HepG2 (cell line): Measurements from ENCODE around the gene LRRC8D.

Experiments
- ATF1 ChIP-seq: IDR thresholded peaks from 2 replicates; pipeline ENCODE4 v1.6.1; 2016; ENCODE audit warnings: mild to moderate bottlenecking, control low read depth
- FOXJ3 ChIP-seq: sonication (generic); formaldehyde crosslinking; IDR thresholded peaks from 2 replicates; pipeline ENCODE4 v1.4.0; 2020; ENCODE audit warnings: missing genetic modification reagents, mild to moderate bottlenecking, borderline replicate concordance
- HBP1 ChIP-seq: IDR thresholded peaks from 2 replicates; pipeline ENCODE4 v1.6.1; 2016; ENCODE audit warnings: low read depth, control low read depth
- MLXIP ChIP-seq: sonication (generic); formaldehyde crosslinking; IDR thresholded peaks from 2 replicates; pipeline ENCODE4 v1.9.0; 2021; ENCODE audit warnings: missing genetic modification reagents, borderline replicate concordance
- MXI1 ChIP-seq: IDR thresholded peaks from 3 replicates; pipeline ENCODE4 v1.6.1; 2012; ENCODE audit warnings: low read depth, low read length, inconsistent platforms, borderline replicate concordance
- POLR2AphosphoS5 ChIP-seq: IDR thresholded peaks from 2 replicates; pipeline ENCODE4 v1.6.1; 2012; ENCODE audit warnings: low read depth, low read length
- SIX1 ChIP-seq: sonication (generic); formaldehyde crosslinking; IDR thresholded peaks from 2 replicates; pipeline ENCODE4 v1.4.0; 2020; ENCODE audit warnings: missing genetic modification reagents, borderline replicate concordance

GRCh38 chr1:89938171-89939055 is 117.6 kb downstream of the LRRC8D start:
- TF ChIP-seq ATF1 (no peak), HBP1 (CRISPR knock-in tag) (no peak), POLR2AphosphoS5 (no peak), MLXIP (no peak), FOXJ3 (CRISPR knock-in tag) (peak; percentile 60; the same call in 1 of the 2 replicates), SIX1 (CRISPR knock-in tag) (0 out of 2 replicates have a peak, but pooled peaks have one; percentile 19), MXI1 (no peak)
